ENCODE results near the gene ATP9B.

Gene ATP9B

GRCh38 chr18:79328887-79329286, 259.7 kb downstream of the ATP9B start:
- no peak for DNase-seq (ENCODE audit: low read depth, low spot score)

- no peak for DNase-seq (ENCODE audit: low read depth, low spot score)
Observed at GRCh38 chr18:79329786-79330185, 260.6 kb downstream of the ATP9B start.

GRCh38 chr18:79332646-79333045, 263.5 kb downstream of the ATP9B start:
- DNase-seq (ENCODE audit: low read depth, low spot score) = no peak

- no peak for DNase-seq (ENCODE audit: low read depth, low spot score)
Observed at GRCh38 chr18:79333046-79333445, 263.9 kb downstream of the ATP9B start.

GRCh38 chr18:79334496-79335233, 265.5 kb downstream of the ATP9B start:
- DNase-seq (ENCODE audit: low read depth, low spot score) = no peak

- DNase-seq (ENCODE audit: low read depth, low spot score) = no peak
Observed at GRCh38 chr18:79335833-79336360, 266.7 kb downstream of the ATP9B start.

- no peak for DNase-seq (ENCODE audit: low read depth, low spot score)
Observed at GRCh38 chr18:79336556-79337142, 267.5 kb downstream of the ATP9B start.

GRCh38 chr18:79337184-79337583, 268.0 kb downstream of the ATP9B start:
- no peak for DNase-seq (ENCODE audit: low read depth, low spot score)

- DNase-seq (ENCODE audit: low read depth, low spot score) = no peak
Observed at GRCh38 chr18:79337620-79338019, 268.4 kb downstream of the ATP9B start.

- DNase-seq (ENCODE audit: low read depth, low spot score) = no peak
Observed at GRCh38 chr18:79339094-79339908, 270.1 kb downstream of the ATP9B start.

GRCh38 chr18:79343567-79344207, 274.5 kb downstream of the ATP9B start:
- DNase-seq (ENCODE audit: low read depth, low spot score) = no peak

- no peak for DNase-seq (ENCODE audit: low read depth, low spot score)
Observed at GRCh38 chr18:79344208-79344581, 275.0 kb downstream of the ATP9B start.

- no peak for DNase-seq (ENCODE audit: low read depth, low spot score)
Observed at GRCh38 chr18:79345366-79345765, 276.2 kb downstream of the ATP9B start.

GRCh38 chr18:79345981-79346380, 276.8 kb downstream of the ATP9B start:
- no peak for DNase-seq (ENCODE audit: low read depth, low spot score)

- no peak for DNase-seq (ENCODE audit: low read depth, low spot score)
Observed at GRCh38 chr18:79348066-79348465, 278.9 kb downstream of the ATP9B start.

- no peak for DNase-seq (ENCODE audit: low read depth, low spot score)
Observed at GRCh38 chr18:79352432-79352831, 283.2 kb downstream of the ATP9B start.

- no peak for DNase-seq (ENCODE audit: low read depth, low spot score)
Observed at GRCh38 chr18:79353267-79353666, 284.1 kb downstream of the ATP9B start.

GRCh38 chr18:79354350-79354749, 285.2 kb downstream of the ATP9B start:
- no peak for DNase-seq (ENCODE audit: low read depth, low spot score)

GRCh38 chr18:79355433-79356335, 286.5 kb downstream of the ATP9B start:
- no peak for DNase-seq (ENCODE audit: low read depth, low spot score)

GRCh38 chr18:79356435-79356834, 287.2 kb downstream of the ATP9B start:
- no peak for DNase-seq (ENCODE audit: low read depth, low spot score)

GRCh38 chr18:79360933-79361332, 291.7 kb downstream of the ATP9B start:
- no peak for DNase-seq (ENCODE audit: low read depth, low spot score)
